H9 (cell line): ENCODE data around the gene TMBIM1. TPM values are rescaled to one million over a fixed set of nuclear protein-coding genes. Genes with fewer than 3 reads are reported as not detected.

Experiments used
- DNase-seq: peaks from one replicate; pipeline ENCODE4 v3.0.0-alpha.2; 2017
- H2AFZ ChIP-seq: one replicate; pipeline ENCODE4 v1.6.1; 2013; ENCODE audit warnings: mild to moderate bottlenecking, low read length, control low read depth, moderate library complexity
- H2AK5ac ChIP-seq: 2 replicates; pipeline ENCODE4 v1.6.1; 2013; ENCODE audit warnings: low read length, control low read depth, mixed read lengths; ENCODE audit not compliant: insufficient read length
- H2BK120ac ChIP-seq: one replicate; pipeline ENCODE4 v1.6.1; 2013; ENCODE audit warnings: low read depth, mild to moderate bottlenecking, low read length, control low read depth, inconsistent platforms; ENCODE audit not compliant: poor library complexity, severe bottlenecking
- H2BK12ac ChIP-seq: 2 replicates; pipeline ENCODE4 v1.6.1; 2013; ENCODE audit warnings: low read length, control low read depth, mixed read lengths, low read depth; ENCODE audit not compliant: insufficient read length
- H2BK15ac ChIP-seq: 2 replicates; pipeline ENCODE4 v1.6.1; 2013; ENCODE audit warnings: low read depth, low read length, control low read depth
- H2BK20ac ChIP-seq: one replicate; pipeline ENCODE4 v1.6.1; 2013; ENCODE audit warnings: low read depth, mild to moderate bottlenecking, low read length, control low read depth, inconsistent platforms; ENCODE audit not compliant: poor library complexity, severe bottlenecking
- H2BK5ac ChIP-seq: 2 replicates; pipeline ENCODE4 v1.6.1; 2013; ENCODE audit warnings: low read length, control low read depth, mixed read lengths; ENCODE audit not compliant: insufficient read length
- H3K14ac ChIP-seq: 2 replicates; pipeline ENCODE4 v1.6.1; 2013; ENCODE audit warnings: low read length, control low read depth; ENCODE audit not compliant: insufficient read depth
- H3K18ac ChIP-seq: 2 replicates; pipeline ENCODE4 v1.6.1; 2013; ENCODE audit warnings: low read depth, mild to moderate bottlenecking, mixed read lengths, low read length, control low read depth; ENCODE audit not compliant: insufficient read length
- H3K23ac ChIP-seq: 2 replicates; pipeline ENCODE4 v1.6.1; 2013; ENCODE audit warnings: low read length, control low read depth, mixed read lengths, low read depth; ENCODE audit not compliant: insufficient read length
- H3K23me2 ChIP-seq: 2 replicates; pipeline ENCODE4 v1.6.1; 2013; ENCODE audit warnings: low read depth, mild to moderate bottlenecking, mixed read lengths, low read length, control low read depth; ENCODE audit not compliant: insufficient read length, poor library complexity, severe bottlenecking
- H3K27ac ChIP-seq: 2 replicates; pipeline ENCODE4 v1.5.1; 2013; ENCODE audit warnings: low read length, control low read depth, mixed read lengths, low read depth; ENCODE audit not compliant: insufficient read length
- H3K27me3 ChIP-seq: 2 replicates; pipeline ENCODE4 v1.6.1; 2013; ENCODE audit warnings: low read length, control low read depth, inconsistent platforms; ENCODE audit not compliant: insufficient read depth
- H3K4ac ChIP-seq: 2 replicates; pipeline ENCODE4 v1.6.1; 2013; ENCODE audit warnings: low read depth, mild to moderate bottlenecking, control low read depth, inconsistent platforms, low read length, moderate library complexity
- H3K4me1 ChIP-seq: 2 replicates; pipeline ENCODE4 v1.6.1; 2013; ENCODE audit warnings: low read length, control low read depth, inconsistent platforms; ENCODE audit not compliant: insufficient read depth
- H3K4me2 ChIP-seq: 2 replicates; pipeline ENCODE4 v1.6.1; 2013; ENCODE audit warnings: low read length, control low read depth, mixed read lengths; ENCODE audit not compliant: insufficient read length, insufficient read depth
- H3K56ac ChIP-seq: 2 replicates; pipeline ENCODE4 v1.6.1; 2013; ENCODE audit warnings: low read depth, mild to moderate bottlenecking, mixed read lengths, low read length, control low read depth; ENCODE audit not compliant: insufficient read length
- H3K79me1 ChIP-seq: 2 replicates; pipeline ENCODE4 v1.6.1; 2013; ENCODE audit warnings: low read depth, mild to moderate bottlenecking, moderate library complexity, low read length, control low read depth, inconsistent platforms; ENCODE audit not compliant: insufficient read depth, poor library complexity, severe bottlenecking
- H3K79me2 ChIP-seq: 2 replicates; pipeline ENCODE4 v1.6.1; 2013; ENCODE audit warnings: low read length, control low read depth, inconsistent platforms; ENCODE audit not compliant: insufficient read depth
- H3K9ac ChIP-seq: 2 replicates; pipeline ENCODE4 v1.6.1; 2013; ENCODE audit warnings: low read length, control low read depth, mixed read lengths; ENCODE audit not compliant: insufficient read length; ENCODE audit errors: extremely low read depth
- H3K9me3 ChIP-seq: one replicate; pipeline ENCODE4 v1.6.1; 2013; ENCODE audit warnings: low read depth, low read length, inconsistent platforms; ENCODE audit not compliant: control insufficient read depth
- H3T11ph ChIP-seq: one replicate; pipeline ENCODE4 v1.6.1; 2013; ENCODE audit warnings: mild to moderate bottlenecking, low read length, control low read depth, inconsistent platforms
- H4K20me1 ChIP-seq: one replicate; pipeline ENCODE4 v1.6.1; 2013; ENCODE audit not compliant: control insufficient read depth, insufficient read length, insufficient read depth
- H4K5ac ChIP-seq: 2 replicates; pipeline ENCODE4 v1.6.1; 2013; ENCODE audit warnings: low read depth, mild to moderate bottlenecking, mixed read lengths, low read length, control low read depth; ENCODE audit not compliant: insufficient read length
- H4K8ac ChIP-seq: replicated peaks from 2 replicates; pipeline ENCODE4 v1.6.1; 2013; ENCODE audit warnings: low read length, control low read depth, mixed read lengths, low read depth; ENCODE audit not compliant: insufficient read length
- H4K91ac ChIP-seq: 2 replicates; pipeline ENCODE4 v1.6.1; 2013; ENCODE audit warnings: low read depth, mild to moderate bottlenecking, moderate library complexity, mixed read lengths, low read length, control low read depth; ENCODE audit not compliant: insufficient read length
- H3K27ac Mint-ChIP-seq, 3 experiments: 2 replicates in 2 of 3; 3 replicates in 1 of 3; pipeline ENCODE4 v1.8.0; 2020 to 2021; ENCODE audit warnings: mixed read lengths in 3 of 3, mild to moderate bottlenecking in 1 of 3, moderate library complexity in 1 of 3
- H3K27me3 Mint-ChIP-seq: 2 replicates; pipeline ENCODE4 v1.8.0; 2021; ENCODE audit warnings: low read depth, mild to moderate bottlenecking, moderate library complexity, mixed read lengths
- H3K36me3 Mint-ChIP-seq, 3 experiments: 2 replicates in 2 of 3; 3 replicates in 1 of 3; pipeline ENCODE4 v1.8.0; 2020 to 2021; ENCODE audit warnings: low read depth in 3 of 3, mixed read lengths in 3 of 3; ENCODE audit not compliant: insufficient read depth in 1 of 3
- H3K4me1 Mint-ChIP-seq, 2 experiments: 2 replicates each; pipeline ENCODE4 v1.8.0; 2020; ENCODE audit warnings: mixed read lengths in 2 of 2
- H3K4me3 Mint-ChIP-seq, 2 experiments: 2 replicates in 1 of 2; 3 replicates in 1 of 2; pipeline ENCODE4 v1.8.0; 2020 to 2021; ENCODE audit warnings: mild to moderate bottlenecking in 2 of 2, mixed read lengths in 2 of 2, moderate library complexity in 1 of 2
- H3K9me3 Mint-ChIP-seq, 2 experiments: 2 replicates in 1 of 2; 3 replicates in 1 of 2; pipeline ENCODE4 v1.8.0; 2020; ENCODE audit warnings: mild to moderate bottlenecking in 2 of 2, mixed read lengths in 2 of 2, moderate library complexity in 1 of 2
- CTCF ChIP-seq: fragments of 200-600 bp; sonication (generic); conservative IDR thresholded peaks from 3 replicates; pipeline ENCODE4 v1.8.0; 2021; ENCODE audit warnings: antibody characterized with exemption, mild to moderate bottlenecking
- WGBS: extraction: QIAGEN DNeasy Blood & Tissue Kit; methylation state at CpG from one replicate; pipeline ENCODE4 v1.1.7; 2013; ENCODE audit warnings: missing lambda C conversion rate, low lambda C conversion rate, mixed read lengths; ENCODE audit not compliant: insufficient read length; ENCODE audit errors: extremely low coverage; 5-methylcytosine and 5-hydroxymethylcytosine counted together
- total RNA-seq: library from RNA; stranded (reverse); gene quantifications from 2 replicates; pipeline ENCODE4 v1.2.1, GENCODE V29; 2021

Gene TMBIM1
- total RNA-seq, 1 experiment from 2014 or later = 17.4 TPM

GRCh38 chr2:218235017-218235416 is 57.3 kb downstream of the TMBIM1 start:
- Histone ChIP-seq H3K18ac (no peak overlapping the region), H4K91ac (no peak overlapping the region), H2AFZ (no peak overlapping the region), H3K23ac (no peak overlapping the region), H3K27me3 (no peaks in the 10 kb centered on the region), H3K56ac (no peak overlapping the region), H3K27ac (no peak overlapping the region), H4K5ac (no peak overlapping the region), H3K9me3 (no peaks in the 10 kb centered on the region), H2BK15ac (no peak overlapping the region), H3K9ac (no peak overlapping the region), H3T11ph (no peak overlapping the region), H2AK5ac (no peak overlapping the region), H3K4me2 (no peak overlapping the region), H3K23me2 (no peaks in the 10 kb centered on the region), H2BK5ac (no peak overlapping the region), H4K8ac (no peak overlapping the region), H3K14ac (no peak overlapping the region), H2BK120ac (no peak overlapping the region), H3K79me2 (no peaks in the 10 kb centered on the region), H3K4ac (no peak overlapping the region), H2BK12ac (no peak overlapping the region), H3K79me1 (no peaks in the 10 kb centered on the region), H2BK20ac (no peak overlapping the region), H4K20me1 (no peaks in the 10 kb centered on the region), H3K4me1 (no peaks in the 10 kb centered on the region)
- Mint-ChIP-seq H3K4me3 (no peak overlapping the region), H3K36me3 (peaks cover 53 to 90% (median 84%) of the 10 kb centered on the region in 3 experiments), H3K27me3 (no peaks in the 10 kb centered on the region), H3K4me1 (no peaks in the 10 kb centered on the region), H3K9me3 (no peaks in the 10 kb centered on the region), H3K27ac (no peak overlapping the region)
- no peak for DNase-seq
- WGBS = no CpG with 5 or more reads among the region's 2 CpGs
- TF ChIP-seq CTCF = no peak
